ENCODE results near the gene SLIT1.

Gene SLIT1

GRCh38 chr10:97115846-97116245 lies 69.9 kb downstream of the SLIT1 start:
- DNase-seq (ENCODE audit: low read depth in 2 of 2), result no peak

- DNase-seq (ENCODE audit: low read depth in 2 of 2), result no peak
These were observed 74.1 kb downstream of the SLIT1 start for GRCh38 chr10:97111615-97112014.

GRCh38 chr10:97109547-97109946 lies 76.2 kb downstream of the SLIT1 start:
- DNase-seq (ENCODE audit: low read depth in 2 of 2), result no peak

GRCh38 chr10:97107551-97107950 lies 78.2 kb downstream of the SLIT1 start:
- no peak for DNase-seq (ENCODE audit: low read depth in 2 of 2)

GRCh38 chr10:97106207-97106606 lies 79.6 kb downstream of the SLIT1 start:
- DNase-seq (ENCODE audit: low read depth in 2 of 2), result no peak

GRCh38 chr10:97105303-97105702 lies 80.5 kb downstream of the SLIT1 start:
- DNase-seq (ENCODE audit: low read depth in 2 of 2), result no peak

- no peak for DNase-seq (ENCODE audit: low read depth in 2 of 2)
These were observed 82.3 kb downstream of the SLIT1 start for GRCh38 chr10:97103316-97104080.

GRCh38 chr10:97102441-97102840 lies 83.3 kb downstream of the SLIT1 start:
- no peak for DNase-seq (ENCODE audit: low read depth in 2 of 2)

GRCh38 chr10:97101166-97101940 lies 84.4 kb downstream of the SLIT1 start:
- no peak for DNase-seq (ENCODE audit: low read depth in 2 of 2)

- no peak for DNase-seq (ENCODE audit: low read depth in 2 of 2)
These were observed 85.1 kb downstream of the SLIT1 start for GRCh38 chr10:97100657-97101056.

GRCh38 chr10:97099868-97100267 lies 85.9 kb downstream of the SLIT1 start:
- DNase-seq (ENCODE audit: low read depth in 2 of 2), result no peak

- no peak for DNase-seq (ENCODE audit: low read depth in 2 of 2)
These were observed 86.7 kb downstream of the SLIT1 start for GRCh38 chr10:97099089-97099488.

GRCh38 chr10:97097084-97097433 lies 88.7 kb downstream of the SLIT1 start:
- no peak for DNase-seq (ENCODE audit: low read depth in 2 of 2)

- no peak for DNase-seq (ENCODE audit: low read depth in 2 of 2)
These were observed 89.3 kb downstream of the SLIT1 start for GRCh38 chr10:97096261-97097083.

- no peak for DNase-seq (ENCODE audit: low read depth in 2 of 2)
These were observed 90.0 kb downstream of the SLIT1 start for GRCh38 chr10:97095701-97096260.

- DNase-seq (ENCODE audit: low read depth in 2 of 2), result no peak
These were observed 95.1 kb downstream of the SLIT1 start for GRCh38 chr10:97090644-97091043.

GRCh38 chr10:97090035-97090434 lies 95.7 kb downstream of the SLIT1 start:
- DNase-seq (ENCODE audit: low read depth in 2 of 2), result no peak

GRCh38 chr10:97089209-97089870 lies 96.4 kb downstream of the SLIT1 start:
- DNase-seq (ENCODE audit: low read depth in 2 of 2), result no peak

- no peak for DNase-seq (ENCODE audit: low read depth in 2 of 2)
These were observed 98.5 kb downstream of the SLIT1 start for GRCh38 chr10:97087296-97087695.

GRCh38 chr10:97086530-97086929 lies 99.2 kb downstream of the SLIT1 start:
- no peak for DNase-seq (ENCODE audit: low read depth in 2 of 2)

- DNase-seq (ENCODE audit: low read depth in 2 of 2), result no peak
These were observed 102.4 kb downstream of the SLIT1 start for GRCh38 chr10:97083228-97083829.

Data from fibroblast of skin of left quadriceps (primary cell).